TTC549 (cell line): ENCODE measurements around the gene PAN3.

ENCODE experiments used
- FAIRE-seq: peaks from 2 replicates; lab custom pipeline; 2012; peaks lifted over from hg19 to GRCh38; lab: Jason Lieb, UNC

Gene PAN3

GRCh38 chr13:28339419-28339818 lies 201.1 kb downstream of the PAN3 start:
- no peak for FAIRE-seq

- no peak for FAIRE-seq
Observed at GRCh38 chr13:28340272-28340793, 202.0 kb downstream of the PAN3 start.

- no peak for FAIRE-seq
Observed at GRCh38 chr13:28342251-28342650, 203.9 kb downstream of the PAN3 start.

GRCh38 chr13:28344163-28344562 lies 205.8 kb downstream of the PAN3 start:
- no peak for FAIRE-seq
